Measurements from ENCODE around the gene CPXM1.
"Not testable (repeated sequence)": the region's sequence is repeated elsewhere in the genome, so short reads cannot be mapped to it uniquely, and the experiment has no call there.

The CPXM1 gene

GRCh38 chr20:2799688-2800520 lies 523 bp downstream of the CPXM1 start:
- no peak for DNase-seq

GRCh38 chr20:2799271-2799670 lies 1.2 kb downstream of the CPXM1 start:
- no peak for DNase-seq

GRCh38 chr20:2798814-2799213 lies 1.6 kb downstream of the CPXM1 start:
- DNase-seq = no peak

- no peak for DNase-seq
These were observed 2.2 kb downstream of the CPXM1 start for GRCh38 chr20:2798095-2798805.

GRCh38 chr20:2797136-2797983 lies 3.1 kb downstream of the CPXM1 start:
- DNase-seq = no peak

GRCh38 chr20:2796011-2796660 lies 4.3 kb downstream of the CPXM1 start:
- no peak for DNase-seq

GRCh38 chr20:2795451-2795850 lies 5.0 kb downstream of the CPXM1 start:
- no peak for DNase-seq

GRCh38 chr20:2794866-2795447 lies 5.5 kb downstream of the CPXM1 start:
- no peak for DNase-seq

GRCh38 chr20:2794202-2794748 lies 6.2 kb downstream of the CPXM1 start:
- DNase-seq = no peak

GRCh38 chr20:2793471-2793870 lies 7.0 kb downstream of the CPXM1 start:
- DNase-seq = no peak

- no peak for DNase-seq
These were observed 16.4 kb downstream of the CPXM1 start for GRCh38 chr20:2783908-2784566.

GRCh38 chr20:2780948-2781347 lies 19.5 kb downstream of the CPXM1 start:
- DNase-seq = no peak

GRCh38 chr20:2778602-2779321 lies 21.7 kb downstream of the CPXM1 start:
- no peak for DNase-seq

- no peak for DNase-seq
These were observed 25.3 kb downstream of the CPXM1 start for GRCh38 chr20:2775139-2775538.

- DNase-seq = no peak
These were observed 26.6 kb downstream of the CPXM1 start for GRCh38 chr20:2773812-2774211.

- DNase-seq = no peak
These were observed 28.8 kb downstream of the CPXM1 start for GRCh38 chr20:2771631-2772080.

- DNase-seq = not testable (repeated sequence)
These were observed 30.3 kb downstream of the CPXM1 start for GRCh38 chr20:2770091-2770490.

- no peak for DNase-seq
These were observed 31.8 kb downstream of the CPXM1 start for GRCh38 chr20:2768632-2769015.

- DNase-seq = no peak
These were observed 32.4 kb downstream of the CPXM1 start for GRCh38 chr20:2767768-2768631.

GRCh38 chr20:2763186-2763585 lies 37.2 kb downstream of the CPXM1 start:
- DNase-seq = no peak
